ENCODE data around the gene INHBB.

INHBB gene

DNA sequence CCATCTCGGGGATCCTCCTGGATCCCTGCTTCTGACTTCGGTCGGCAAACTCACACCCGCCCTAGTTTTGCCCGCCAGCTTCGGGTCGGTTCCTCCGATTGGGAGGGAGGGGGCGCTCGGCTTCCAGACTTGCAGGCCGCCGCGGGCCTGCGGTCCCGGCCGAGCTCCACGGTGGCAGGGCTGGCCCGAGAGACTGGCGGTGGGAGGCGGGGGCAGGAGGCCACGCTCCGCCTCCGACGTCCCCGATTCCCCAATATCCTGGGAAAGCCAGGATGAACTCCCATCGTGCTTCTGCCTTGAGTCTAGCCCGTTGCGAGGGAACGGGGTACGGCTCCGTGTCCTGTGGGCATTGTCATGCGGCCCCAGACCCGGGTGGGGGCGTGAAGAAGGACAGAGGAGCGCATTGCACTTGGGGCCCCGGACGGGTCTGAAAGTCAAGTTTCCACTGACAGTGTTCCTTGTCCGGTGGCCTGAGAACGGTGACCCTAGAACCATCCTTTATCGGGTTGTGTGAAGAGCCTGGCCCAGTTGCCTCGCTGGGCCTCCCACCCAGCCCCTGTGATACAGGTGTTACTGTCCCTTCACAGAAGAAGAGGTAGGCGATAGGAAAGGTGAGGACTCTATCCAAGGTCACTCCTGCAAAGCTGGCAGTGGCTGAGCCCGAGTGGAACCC is 2.4 kb upstream of the INHBB start:
- no peak for DNase-seq

DNA sequence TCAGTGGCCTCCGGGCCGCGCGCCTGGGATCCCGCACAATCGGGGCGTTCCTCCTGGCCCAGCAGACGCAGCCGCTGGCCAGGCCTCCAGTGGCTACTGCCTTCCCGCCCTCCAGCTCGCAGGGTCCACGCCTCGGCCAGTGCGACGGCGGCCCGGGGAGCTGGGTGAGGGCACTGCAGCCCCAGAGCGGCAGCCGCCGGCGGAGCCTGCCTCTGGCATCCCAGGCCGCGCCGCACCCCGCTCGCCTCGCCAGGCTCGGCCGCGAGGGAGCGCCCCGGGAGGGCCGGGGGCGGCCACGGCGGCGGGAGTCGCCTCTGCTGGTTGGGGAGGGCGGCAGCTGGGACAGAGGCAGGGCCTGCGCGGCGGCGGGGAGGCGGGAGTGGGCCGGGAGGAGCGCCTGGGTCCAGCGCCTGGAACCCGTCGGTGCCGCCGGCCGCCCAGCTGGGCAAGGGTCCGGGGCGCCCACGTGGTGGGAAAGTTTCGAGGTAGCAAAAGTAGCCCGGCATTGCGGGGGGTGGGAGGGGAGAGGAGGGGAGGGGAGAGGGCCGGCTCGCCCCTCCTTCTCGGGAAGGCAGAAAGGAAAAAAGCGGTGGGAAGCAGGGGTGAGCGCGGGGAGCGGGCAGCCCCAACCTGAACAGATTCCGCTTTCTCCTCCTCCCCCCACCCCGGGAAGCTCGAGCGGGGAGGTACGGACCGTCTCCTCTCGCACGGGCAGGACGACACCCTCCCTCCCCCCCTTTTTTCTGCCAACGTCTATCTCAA is 1.5 kb upstream of the INHBB start:
- DNase-seq, result no peak

DNA sequence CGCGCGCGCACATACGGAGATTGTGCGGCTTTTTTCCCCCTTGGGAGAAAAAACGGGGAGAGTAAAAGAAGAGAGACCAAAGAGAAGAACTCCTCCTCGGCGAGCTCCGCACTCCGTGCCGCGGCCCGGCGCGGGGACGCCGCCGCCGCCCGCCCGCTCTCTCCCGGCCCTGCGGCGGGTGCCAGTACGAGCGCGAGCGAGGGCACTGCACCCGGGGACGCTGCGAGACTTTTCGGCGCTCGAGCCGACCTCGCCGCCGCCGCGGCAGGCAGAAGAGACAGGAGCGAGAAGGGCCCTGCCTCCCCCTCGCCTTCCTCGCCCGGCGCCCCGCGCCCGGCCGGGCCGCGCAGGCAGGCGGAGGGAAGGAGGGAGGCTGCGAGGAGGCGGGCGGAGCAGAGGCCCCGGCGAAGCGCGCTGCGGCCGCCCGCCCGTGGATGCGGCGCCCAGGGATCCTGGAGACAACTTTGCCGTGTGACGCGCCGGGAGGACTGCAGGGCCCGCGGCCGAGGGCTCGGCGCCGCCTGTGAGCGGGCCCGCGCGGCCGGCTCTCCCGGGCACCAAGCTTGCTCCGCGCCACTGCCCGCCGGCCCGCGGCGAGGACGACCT is 857 bp upstream of the INHBB start:
- no peak for DNase-seq

DNA sequence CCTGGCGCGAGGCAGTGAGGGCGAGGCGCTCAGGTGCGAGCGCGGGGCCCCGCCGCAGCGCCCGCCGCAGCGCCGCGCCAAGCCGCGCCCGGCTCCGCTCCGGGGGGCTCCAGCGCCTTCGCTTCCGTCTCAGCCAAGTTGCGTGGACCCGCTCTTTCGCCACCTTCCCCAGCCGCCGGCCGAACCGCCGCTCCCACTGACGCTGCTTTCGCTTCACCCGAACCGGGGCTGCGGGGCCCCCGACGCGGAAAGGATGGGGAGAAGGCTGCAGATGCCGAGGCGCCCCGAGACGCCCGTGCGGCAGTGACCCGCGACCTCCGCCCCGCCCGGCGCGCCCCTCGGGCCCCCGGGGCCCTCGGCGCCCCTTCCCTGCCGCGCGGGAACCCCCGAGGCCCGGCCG is 328 bp upstream of the INHBB start:
- DNase-seq, result no peak

DNA sequence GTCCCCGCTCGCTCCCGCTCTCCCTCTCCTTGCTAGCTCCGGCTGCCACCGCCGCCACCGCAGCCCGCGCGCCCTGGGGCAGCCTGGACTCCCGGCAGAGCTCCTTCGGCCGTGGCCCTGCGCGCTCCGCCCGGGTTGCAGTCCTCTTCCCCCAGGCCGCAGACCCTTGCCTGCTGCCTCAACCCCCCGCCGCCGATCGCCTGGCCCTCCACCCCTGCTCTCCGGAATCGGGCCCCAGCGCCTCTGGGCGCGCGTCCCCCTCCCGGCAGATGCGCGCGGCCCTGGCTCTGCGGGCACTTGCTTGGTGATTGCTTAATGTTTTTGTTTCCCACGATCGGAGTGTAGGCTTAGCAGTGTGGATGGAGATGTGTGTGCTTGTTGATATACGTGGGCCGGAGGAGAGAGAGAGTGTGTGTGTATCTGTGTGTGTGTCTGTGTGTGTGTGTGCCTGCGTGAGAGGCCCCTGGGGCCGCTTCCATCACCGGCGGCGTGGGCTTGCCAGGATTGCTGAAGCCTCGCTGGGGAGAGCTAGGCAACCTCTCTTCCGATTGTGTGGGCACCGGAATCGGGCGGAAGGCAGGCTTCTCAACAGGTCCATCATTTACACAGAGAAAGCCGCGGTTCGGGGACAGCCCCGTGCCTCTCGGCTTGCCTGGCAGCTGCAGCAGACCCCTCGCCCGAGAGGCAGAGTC is 877 bp downstream of the INHBB start:
- DNase-seq, result no peak

DNA sequence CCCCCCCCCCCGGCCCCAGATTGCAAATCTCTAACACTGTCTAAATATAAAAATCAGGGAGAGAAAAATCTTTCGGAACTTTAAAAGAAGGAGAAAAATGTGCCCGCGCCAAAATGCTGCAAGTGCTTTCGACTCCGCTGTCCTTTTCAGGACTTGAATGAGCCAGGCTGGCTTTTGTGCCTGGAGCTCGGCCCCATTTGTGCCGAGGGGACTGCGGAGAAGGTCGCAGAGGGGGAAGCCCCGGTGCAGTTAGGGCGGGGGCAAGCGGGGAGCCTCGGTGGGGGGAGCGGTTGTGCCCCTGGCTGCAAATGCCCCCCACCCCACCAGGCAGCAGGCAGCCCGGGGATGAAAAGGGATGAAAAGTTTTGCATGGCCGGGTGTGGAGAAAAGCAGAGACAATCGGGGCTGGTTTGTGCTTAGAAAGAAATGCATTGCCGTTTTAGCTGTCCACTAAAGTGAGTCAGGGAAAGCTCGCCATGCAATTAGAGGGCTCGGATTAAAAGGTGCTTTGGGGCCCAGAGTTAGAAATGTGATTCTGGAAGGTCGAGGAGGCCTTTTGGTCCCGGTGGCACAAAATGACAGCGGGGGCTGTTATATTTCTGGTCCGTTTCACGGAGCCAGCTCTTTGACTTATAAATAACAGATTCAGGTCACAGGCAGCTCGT is 1.6 kb downstream of the INHBB start:
- no peak for DNase-seq

DNA sequence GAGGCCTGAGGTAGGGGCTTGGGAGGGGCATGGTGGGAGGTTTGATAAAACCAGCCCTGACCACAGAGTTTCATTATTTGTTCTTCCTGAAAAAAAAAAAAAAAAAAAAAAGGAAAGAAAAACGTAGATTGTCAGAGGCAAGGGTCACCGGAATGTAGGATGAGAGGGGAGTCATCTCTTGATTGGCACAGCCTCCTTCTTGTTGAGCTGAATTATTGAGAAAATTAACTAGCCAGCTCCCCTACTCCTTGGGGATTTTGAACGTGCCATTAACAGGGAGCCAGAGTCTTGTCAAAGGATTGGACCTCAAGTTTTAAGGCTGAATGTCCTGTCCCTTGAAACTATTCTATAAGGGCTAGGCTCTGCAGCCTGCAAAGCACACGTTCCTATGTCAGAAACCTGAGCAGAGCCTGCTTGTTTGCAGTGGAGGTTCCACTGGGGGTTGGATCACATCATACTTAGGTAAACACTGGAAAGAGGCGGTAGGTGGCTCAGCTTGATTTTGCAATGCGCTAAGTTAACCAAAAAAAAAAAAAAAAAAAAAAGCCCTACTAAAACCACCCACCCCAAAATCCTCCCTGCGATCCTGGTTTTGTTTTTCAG is 2.3 kb downstream of the INHBB start:
- no peak for DNase-seq

DNA sequence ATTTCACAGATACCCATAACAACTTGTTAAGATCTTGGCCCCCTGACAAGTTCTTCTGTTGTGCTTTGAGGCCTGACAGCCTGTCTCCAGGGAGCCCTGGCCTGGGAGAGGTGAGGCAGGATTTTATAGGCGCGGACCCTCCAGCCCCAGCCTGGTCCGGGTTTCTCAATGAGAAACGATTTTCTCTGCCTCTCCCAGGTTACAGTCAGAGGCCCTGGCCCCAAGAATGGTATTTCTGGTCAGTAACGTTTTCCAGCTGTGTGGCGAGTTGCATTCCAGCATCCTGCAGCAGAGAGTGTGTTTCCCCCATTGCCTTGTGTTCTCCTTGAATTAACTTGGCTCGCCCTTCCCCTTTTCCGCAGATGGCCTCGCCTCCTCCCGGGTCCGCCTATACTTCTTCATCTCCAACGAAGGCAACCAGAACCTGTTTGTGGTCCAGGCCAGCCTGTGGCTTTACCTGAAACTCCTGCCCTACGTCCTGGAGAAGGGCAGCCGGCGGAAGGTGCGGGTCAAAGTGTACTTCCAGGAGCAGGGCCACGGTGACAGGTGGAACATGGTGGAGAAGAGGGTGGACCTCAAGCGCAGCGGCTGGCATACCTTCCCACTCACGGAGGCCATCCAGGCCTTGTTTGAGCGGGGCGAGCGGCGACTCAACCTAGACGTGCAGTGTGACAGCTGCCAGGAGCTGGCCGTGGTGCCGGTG is 3.0 kb downstream of the INHBB start:
- no peak for DNase-seq

DNA sequence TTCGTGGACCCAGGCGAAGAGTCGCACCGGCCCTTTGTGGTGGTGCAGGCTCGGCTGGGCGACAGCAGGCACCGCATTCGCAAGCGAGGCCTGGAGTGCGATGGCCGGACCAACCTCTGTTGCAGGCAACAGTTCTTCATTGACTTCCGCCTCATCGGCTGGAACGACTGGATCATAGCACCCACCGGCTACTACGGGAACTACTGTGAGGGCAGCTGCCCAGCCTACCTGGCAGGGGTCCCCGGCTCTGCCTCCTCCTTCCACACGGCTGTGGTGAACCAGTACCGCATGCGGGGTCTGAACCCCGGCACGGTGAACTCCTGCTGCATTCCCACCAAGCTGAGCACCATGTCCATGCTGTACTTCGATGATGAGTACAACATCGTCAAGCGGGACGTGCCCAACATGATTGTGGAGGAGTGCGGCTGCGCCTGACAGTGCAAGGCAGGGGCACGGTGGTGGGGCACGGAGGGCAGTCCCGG is 3.5 kb downstream of the INHBB start:
- DNase-seq, result no peak

DNA sequence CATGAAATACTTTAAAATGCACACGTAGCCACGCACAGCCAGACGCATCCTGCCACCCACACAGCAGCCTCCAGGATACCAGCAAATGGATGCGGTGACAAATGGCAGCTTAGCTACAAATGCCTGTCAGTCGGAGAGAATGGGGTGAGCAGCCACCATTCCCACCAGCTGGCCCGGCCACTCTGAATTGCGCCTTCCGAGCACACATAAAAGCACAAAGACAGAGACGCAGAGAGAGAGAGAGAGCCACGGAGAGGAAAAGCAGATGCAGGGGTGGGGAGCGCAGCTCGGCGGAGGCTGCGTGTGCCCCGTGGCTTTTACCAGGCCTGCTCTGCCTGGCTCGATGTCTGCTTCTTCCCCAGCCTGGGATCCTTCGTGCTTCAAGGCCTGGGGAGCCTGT is 4.1 kb downstream of the INHBB start:
- no peak for DNase-seq

DNA sequence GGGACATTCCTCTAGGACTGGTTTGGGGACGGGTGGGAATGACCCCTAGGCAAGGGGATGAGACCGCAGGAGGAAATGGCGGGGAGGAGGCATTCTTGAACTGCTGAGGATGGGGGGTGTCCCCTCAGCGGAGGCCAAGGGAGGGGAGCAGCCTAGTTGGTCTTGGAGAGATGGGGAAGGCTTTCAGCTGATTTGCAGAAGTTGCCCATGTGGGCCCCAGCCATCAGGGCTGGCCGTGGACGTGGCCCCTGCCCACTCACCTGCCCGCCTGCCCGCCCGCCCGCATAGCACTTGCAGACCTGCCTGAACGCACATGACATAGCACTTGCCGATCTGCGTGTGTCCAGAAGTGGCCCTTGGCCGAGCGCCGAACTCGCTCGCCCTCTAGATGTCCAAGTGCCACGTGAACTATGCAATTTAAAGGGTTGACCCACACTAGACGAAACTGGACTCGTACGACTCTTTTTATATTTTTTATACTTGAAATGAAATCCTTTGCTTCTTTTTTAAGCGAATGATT is 4.9 kb downstream of the INHBB start:
- DNase-seq, result no peak

DNA sequence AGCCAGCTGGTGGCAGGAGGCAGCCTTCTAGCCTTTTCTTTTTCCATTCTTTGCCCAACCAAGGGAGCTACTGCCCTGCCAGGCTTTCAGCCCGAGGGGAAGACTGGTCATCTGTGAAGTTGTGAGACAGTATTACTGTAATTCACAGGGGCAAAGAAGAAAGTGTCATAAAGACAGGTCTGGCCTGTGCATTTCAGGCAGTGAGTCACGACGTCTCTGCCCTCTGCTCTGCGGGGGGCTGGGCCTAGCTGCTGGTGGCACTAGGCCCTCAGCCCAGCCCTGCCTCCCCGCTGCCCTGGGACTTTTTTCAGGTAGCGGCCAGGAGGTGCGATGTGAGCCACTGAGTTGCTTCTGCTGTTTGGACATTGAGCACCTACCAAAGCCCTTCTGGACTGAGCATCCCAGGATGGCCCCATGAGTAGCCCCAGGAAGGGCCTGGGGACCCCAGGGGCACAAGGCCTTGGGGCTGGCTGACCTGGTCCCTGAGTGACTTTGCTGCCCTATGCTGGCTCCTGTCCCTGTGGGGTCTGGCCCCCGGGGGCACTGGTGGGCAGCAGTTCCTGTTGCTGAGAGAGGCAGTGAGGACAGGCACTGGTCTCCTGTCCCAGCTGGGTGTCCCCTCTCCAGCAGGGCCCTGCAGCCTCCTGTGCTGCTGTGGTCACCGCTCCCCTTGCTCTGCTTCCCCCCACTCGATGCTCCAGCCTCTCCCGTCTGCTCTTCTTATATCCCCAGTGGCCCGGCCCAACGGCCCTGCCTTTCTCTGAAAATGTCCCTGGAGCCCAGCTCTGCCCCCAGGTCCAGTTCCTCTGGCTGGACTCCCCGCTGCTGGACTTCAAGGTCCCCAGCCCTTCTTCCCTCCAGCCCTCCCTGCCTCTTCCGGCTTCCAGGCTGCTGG is 7.0 kb downstream of the INHBB start:
- no peak for DNase-seq

DNA sequence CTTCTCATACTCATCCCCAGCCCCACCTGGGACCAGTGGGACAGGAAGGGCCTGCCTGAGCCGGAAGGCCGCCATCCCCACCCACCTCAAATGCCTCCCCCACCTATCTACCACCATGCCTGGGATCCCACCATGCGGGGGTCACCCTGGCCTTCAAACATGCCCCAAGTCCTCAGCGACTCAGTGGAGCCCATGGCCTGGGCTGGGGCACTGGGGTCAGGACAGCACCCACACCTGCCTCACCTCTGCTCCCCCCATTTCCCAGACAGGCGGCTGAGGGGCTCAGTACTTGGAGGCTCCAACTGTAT is 7.6 kb downstream of the INHBB start:
- no peak for DNase-seq

DNA sequence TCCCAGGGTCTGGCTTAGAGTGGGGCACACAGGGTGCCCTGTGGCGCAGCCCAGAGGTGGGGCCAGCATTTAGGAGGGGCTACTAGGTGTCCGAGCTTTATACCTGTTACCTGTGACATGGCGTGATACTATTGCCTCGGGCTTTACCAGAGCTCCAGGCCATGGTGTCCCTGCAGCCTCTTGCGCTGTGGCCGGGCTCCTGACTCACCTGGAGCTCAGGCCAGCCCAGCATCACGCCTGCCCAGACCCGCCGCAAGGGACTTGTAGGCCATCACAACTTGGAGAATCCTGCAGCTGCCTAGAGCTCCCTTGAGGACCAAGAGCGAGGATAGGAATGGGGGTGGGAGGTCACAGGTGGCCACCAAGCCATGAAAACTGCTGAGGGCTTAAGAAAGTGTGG is 8.0 kb downstream of the INHBB start:
- no peak for DNase-seq

DNA sequence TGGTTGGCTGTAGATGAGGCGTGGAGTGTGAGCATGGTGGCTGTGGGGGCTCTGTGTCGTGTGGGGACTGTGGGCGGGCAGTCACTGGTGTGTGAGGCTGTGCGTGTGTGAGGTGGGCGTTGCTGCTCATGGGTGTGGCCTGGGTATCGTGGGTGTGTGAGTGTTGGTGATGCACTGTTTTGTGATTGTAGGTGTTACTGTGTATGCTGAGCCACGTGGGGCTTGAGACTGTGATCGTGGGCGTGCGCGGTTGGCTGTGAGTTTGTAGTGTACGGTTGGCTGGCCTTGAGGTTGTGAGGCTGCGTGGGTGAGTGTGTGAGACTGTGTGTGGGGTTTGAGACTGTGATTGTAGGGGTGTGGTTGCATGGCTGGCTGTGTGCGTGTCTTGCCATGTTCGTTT is 8.5 kb downstream of the INHBB start:
- no peak for DNase-seq

DNA sequence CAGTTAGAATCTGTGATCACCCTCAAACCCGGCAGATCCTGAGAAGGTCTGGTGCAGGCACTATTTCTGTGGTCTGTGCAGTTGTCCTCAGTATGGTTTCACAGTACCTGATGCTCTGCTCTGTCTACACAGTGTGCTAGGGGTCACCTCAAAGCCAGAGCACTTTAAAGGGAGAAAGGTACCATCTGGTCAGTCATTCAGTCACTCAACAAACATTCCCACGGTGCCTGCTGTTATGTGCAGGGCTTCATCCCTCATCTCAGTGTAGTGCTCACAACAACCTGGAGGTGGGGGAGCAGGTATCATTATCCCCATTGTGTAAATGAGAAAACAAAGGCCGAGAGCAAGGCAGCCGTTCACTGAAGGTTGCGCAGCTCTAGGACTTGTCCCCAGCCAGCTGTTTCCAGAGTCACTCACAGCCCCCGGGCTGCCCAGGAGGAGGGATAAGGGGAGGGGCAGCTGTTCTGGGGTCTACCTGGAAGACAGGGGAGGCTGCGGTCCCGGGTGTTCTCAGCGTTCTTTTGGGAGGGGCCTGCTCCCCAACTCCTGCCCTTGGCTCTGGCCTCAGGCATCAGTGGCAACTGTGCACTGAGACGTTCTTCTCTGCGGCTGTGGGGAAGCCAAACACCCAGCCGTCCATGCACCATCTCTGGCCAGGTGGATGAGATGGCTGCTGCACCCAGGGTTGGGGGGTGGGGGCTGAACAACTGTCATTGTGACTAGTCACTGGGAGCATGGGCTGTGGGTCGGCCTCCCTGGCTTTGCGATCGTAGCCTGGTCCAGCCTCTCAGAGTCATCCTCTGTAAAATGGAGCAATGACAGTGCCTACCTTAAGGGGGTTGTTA is 9.2 kb downstream of the INHBB start:
- no peak for DNase-seq

DNA sequence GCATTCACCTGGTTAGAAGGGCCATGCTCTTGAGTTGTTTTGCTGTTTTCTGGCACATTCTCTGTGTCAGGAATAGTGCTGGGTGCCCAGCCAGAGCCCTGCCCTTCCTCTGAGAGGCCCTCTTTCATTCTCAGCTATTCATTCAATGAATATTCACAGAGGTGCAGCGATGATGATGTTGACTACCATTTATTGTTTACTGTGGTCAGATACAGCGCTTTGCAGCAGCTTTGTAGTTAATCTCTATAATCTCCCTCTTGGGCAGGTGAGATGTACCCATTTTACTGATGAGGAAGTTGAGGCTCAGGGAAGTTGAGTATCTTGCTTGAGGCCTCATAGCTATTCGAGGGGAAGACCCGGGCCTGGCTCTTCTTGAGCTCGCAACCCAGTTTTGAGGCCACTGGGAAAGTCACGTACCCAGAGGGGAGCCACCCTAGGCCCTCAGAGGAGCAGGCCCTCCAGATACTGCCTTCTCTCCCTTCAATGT is 9.9 kb downstream of the INHBB start:
- DNase-seq, result no peak

DNA sequence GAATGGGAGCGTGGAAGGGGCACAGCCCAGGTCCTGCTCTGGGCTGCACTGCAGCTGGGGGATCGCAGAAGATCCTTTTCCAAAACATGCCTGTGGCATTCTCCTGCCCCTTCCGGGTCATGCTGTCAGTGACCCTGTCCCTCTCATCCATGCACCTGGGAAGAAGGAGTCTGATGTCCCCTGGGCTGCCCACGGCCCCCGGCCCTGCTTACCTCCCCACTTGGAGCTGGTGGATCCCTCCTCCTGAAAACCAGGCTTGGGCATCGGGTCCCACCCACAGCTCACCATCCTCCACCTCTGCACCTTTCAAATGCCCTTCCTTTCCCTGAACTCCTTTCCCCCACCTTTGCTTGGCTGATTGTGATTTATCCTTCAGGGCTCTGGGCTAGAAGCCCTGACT is 11.8 kb downstream of the INHBB start:
- no peak for DNase-seq

DNA sequence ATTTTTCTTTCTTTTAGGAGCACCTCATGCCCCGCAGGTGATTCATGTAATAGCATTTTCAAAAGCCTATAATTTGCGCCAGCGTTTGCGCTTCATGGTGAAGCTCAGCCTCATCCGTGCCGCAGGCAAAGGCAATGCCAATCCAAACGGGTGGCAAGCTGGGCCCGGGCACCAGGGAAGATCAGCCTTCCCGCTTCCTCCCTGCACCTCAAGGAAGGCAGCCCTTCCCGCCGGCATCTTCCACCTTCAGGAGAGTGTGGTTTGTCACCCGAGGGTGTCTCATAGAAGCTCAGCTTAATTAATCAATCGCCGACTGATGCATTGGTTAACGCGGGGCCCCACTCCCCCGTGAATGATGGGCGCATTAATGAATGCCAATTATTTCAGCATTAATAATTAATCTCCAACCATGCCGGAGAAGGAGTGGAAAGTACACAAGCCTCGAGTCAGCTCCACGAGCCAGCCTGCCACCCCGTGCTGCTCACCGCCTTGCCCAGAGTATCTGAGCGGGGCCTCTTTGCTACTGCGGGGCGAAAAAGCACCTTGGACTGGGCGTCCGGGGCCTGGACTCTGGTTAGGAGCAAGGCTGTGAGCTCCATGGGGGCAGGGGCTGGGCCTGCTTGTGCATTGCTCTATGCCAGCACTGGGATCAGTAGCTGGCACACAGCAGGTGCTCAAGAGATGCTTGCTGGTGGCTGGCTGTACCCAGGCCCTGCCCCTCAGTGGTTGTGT is 13.0 kb downstream of the INHBB start:
- DNase-seq, result no peak
